Skeletal muscle tissue (tissue), 4 donors: ENCODE results near the gene PSME3. TPM values are rescaled to one million over a fixed set of nuclear protein-coding genes. Genes with fewer than 3 reads are reported as not detected.
A peak's percentile ranks its signal among the peaks of the same experiment; 100 is the strongest.
"Not testable (repeated sequence)": the region's sequence is repeated elsewhere in the genome, so short reads cannot be mapped to it uniquely, and the experiment has no call there.

Experiments used
- H3K27ac ChIP-seq: one replicate; pipeline ENCODE4 v1.7.0; 2013; ENCODE audit warnings: mild to moderate bottlenecking, low read depth, low read length, inconsistent platforms
- H3K27me3 ChIP-seq, 3 donors: one replicate each; pipeline ENCODE4 v1.7.0; 2013; ENCODE audit warnings: low read length in 3 of 3; ENCODE audit not compliant: control insufficient read depth in 3 of 3, insufficient read depth in 3 of 3
- H3K36me3 ChIP-seq, 3 donors: one replicate each; pipeline ENCODE4 v1.7.0; 2013; ENCODE audit warnings: low read length in 3 of 3; ENCODE audit not compliant: control insufficient read depth in 3 of 3, insufficient read depth in 3 of 3
- H3K4me1 ChIP-seq, 3 donors: one replicate each; pipeline ENCODE4 v1.7.0; 2013; ENCODE audit warnings: low read length in 3 of 3, mild to moderate bottlenecking in 3 of 3; ENCODE audit not compliant: control insufficient read depth in 3 of 3, insufficient read depth in 3 of 3
- H3K4me3 ChIP-seq, 3 donors: one replicate each; pipeline ENCODE4 v1.7.0; 2013; ENCODE audit warnings: low read length in 3 of 3
- H3K9ac ChIP-seq, 3 donors: one replicate each; pipeline ENCODE4 v1.7.0; 2013; ENCODE audit warnings: low read length in 3 of 3, mild to moderate bottlenecking in 3 of 3, moderate library complexity in 2 of 3, low read depth in 1 of 3
- H3K9me3 ChIP-seq, 3 donors: one replicate each; pipeline ENCODE4 v1.7.0; 2013; ENCODE audit warnings: low read length in 3 of 3; ENCODE audit not compliant: control insufficient read depth in 3 of 3
- total RNA-seq: library from RNA; depleted of rRNA; stranded (reverse); fragments of >200 nt; gene quantifications from one replicate; pipeline ENCODE4 v1.2.3, GENCODE V29; 2014
- donor health status: Osteomylitis.

The PSME3 gene
- total RNA-seq, 1 donor from 2014 or later: 31.8 TPM

DNA sequence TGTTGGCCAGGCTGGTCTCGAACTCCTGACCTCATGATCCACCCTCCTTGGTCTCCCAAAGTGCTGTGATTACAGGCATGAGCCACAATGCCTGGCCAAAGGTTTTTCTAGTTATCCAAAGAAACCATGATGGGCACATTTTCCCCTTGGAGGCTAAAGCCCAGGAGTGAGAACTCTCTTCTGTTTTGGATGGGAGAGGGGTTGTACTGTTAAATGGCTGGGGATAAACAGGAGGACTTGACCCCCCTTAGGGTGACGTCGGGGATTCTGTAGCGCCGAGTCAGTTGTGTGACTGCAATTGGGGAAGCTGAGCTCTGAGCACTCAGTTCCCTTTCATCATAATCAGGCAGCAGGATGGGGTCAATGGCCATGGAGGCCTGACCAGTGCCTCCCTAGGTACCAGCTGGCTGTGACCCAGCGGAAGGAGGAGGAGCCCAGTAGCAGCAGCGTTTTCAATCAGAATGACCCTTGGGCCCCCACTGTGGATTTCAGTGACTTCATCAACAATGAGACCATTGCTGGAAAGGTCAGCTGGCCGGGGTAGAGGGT, 21.9 kb downstream of the PSME3 start:
- peaks cover 3 to 23% (median 6%) of the 10 kb centered on the region in 3 donors for H3K27me3 ChIP-seq
- peaks cover 0 to 2% (median 0%) of the 10 kb centered on the region in 3 donors for H3K36me3 ChIP-seq
- H3K4me1 ChIP-seq: peaks cover 0 to 5% (median under 1%) of the 10 kb centered on the region in 3 donors
- H3K9me3 ChIP-seq: no peaks in the 10 kb centered on the region
- H3K9ac ChIP-seq: peak overlapping the region in 1 of 3 donors; percentile 12
- no peak overlapping the region for H3K4me3 ChIP-seq
- H3K27ac ChIP-seq: no peak overlapping the region

GRCh38 chr17:42856093-42856492, 22.9 kb downstream of the PSME3 start:
- not testable (repeated sequence) for H3K27ac ChIP-seq, H3K36me3 ChIP-seq, H3K9ac ChIP-seq, H3K4me3 ChIP-seq, H3K9me3 ChIP-seq, H3K4me1 ChIP-seq
- H3K27me3 ChIP-seq: peaks cover 2 to 23% (median 6%) of the 10 kb centered on the region in 3 donors

DNA sequence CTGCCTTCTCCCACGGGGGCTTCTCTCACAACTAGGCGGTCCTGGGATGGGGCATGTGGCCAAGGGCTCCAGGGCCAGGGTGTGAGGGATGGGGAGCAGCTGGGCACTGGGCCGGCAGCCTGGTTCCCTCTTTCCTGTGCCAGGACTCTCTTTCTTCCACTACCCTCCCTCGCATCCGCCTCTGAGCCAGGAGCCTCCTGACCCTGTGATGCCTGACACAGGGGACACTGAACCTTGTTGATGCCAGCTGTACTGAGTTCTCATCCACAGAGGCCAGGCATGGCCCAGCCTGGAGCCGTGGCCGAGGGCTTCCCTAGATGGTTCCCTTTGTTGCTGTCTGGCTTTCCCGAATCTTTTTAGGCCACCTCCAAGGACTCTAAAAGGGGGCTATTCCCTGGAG, 23.3 kb downstream of the PSME3 start:
- H3K27me3 ChIP-seq: peaks cover 0 to 23% (median 6%) of the 10 kb centered on the region in 3 donors
- H3K36me3 ChIP-seq, H3K4me1 ChIP-seq, H3K9me3 ChIP-seq, H3K27ac ChIP-seq, H3K9ac ChIP-seq, H3K4me3 ChIP-seq: not testable (repeated sequence)

GRCh38 chr17:42857389-42857788, 24.2 kb downstream of the PSME3 start:
- H3K27ac ChIP-seq: no peak overlapping the region
- H3K9ac ChIP-seq: no peak overlapping the region
- peaks cover 0 to 4% (median 0%) of the 10 kb centered on the region in 3 donors for H3K4me1 ChIP-seq
- no peaks in the 10 kb centered on the region for H3K9me3 ChIP-seq
- H3K36me3 ChIP-seq: peaks cover 0 to 2% (median 0%) of the 10 kb centered on the region in 3 donors
- H3K27me3 ChIP-seq: peaks cover 0 to 21% (median 4%) of the 10 kb centered on the region in 3 donors
- H3K4me3 ChIP-seq: no peak overlapping the region

GRCh38 chr17:42865638-42866094, 32.5 kb downstream of the PSME3 start:
- Histone ChIP-seq H3K27me3 (peaks cover 0 to 4% (median 3%) of the 10 kb centered on the region in 3 donors), H3K4me1 (peaks cover 0 to 3% (median 0%) of the 10 kb centered on the region in 3 donors), H3K9me3 (peaks cover 0 to 1% (median 1%) of the 10 kb centered on the region in 3 donors), H3K9ac (no peak overlapping the region), H3K27ac (no peak overlapping the region), H3K36me3 (peaks cover 0 to 2% (median 0%) of the 10 kb centered on the region in 3 donors), H3K4me3 (no peak overlapping the region)

DNA sequence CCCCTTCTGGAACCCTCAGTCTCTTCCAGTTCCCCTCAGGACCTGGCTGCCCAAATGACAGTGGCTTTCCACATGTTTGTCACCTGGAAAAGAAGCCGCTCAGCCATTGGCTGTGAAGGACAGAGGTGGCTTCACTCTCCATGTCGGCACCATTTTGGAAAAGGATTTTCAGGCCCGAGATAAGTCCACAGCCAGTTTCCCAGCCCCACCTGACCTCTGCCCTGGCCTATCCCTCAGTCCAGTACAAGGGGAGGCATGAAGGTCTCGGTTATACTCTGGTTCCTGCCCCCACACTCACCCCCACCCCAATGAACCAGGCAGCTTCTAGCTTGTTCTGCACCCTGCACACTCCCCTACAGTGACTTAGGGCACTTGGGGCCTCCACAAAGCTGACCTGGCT, 33.0 kb downstream of the PSME3 start:
- H3K27ac ChIP-seq: no peak overlapping the region
- peaks cover 0 to 2% (median 0%) of the 10 kb centered on the region in 3 donors for H3K36me3 ChIP-seq
- H3K4me3 ChIP-seq: no peak overlapping the region
- H3K27me3 ChIP-seq: peaks cover 0 to 4% (median 3%) of the 10 kb centered on the region in 3 donors
- H3K9me3 ChIP-seq: peaks cover 0 to 4% (median 2%) of the 10 kb centered on the region in 3 donors
- peaks cover 0 to 3% (median 0%) of the 10 kb centered on the region in 3 donors for H3K4me1 ChIP-seq
- H3K9ac ChIP-seq: no peak overlapping the region

DNA sequence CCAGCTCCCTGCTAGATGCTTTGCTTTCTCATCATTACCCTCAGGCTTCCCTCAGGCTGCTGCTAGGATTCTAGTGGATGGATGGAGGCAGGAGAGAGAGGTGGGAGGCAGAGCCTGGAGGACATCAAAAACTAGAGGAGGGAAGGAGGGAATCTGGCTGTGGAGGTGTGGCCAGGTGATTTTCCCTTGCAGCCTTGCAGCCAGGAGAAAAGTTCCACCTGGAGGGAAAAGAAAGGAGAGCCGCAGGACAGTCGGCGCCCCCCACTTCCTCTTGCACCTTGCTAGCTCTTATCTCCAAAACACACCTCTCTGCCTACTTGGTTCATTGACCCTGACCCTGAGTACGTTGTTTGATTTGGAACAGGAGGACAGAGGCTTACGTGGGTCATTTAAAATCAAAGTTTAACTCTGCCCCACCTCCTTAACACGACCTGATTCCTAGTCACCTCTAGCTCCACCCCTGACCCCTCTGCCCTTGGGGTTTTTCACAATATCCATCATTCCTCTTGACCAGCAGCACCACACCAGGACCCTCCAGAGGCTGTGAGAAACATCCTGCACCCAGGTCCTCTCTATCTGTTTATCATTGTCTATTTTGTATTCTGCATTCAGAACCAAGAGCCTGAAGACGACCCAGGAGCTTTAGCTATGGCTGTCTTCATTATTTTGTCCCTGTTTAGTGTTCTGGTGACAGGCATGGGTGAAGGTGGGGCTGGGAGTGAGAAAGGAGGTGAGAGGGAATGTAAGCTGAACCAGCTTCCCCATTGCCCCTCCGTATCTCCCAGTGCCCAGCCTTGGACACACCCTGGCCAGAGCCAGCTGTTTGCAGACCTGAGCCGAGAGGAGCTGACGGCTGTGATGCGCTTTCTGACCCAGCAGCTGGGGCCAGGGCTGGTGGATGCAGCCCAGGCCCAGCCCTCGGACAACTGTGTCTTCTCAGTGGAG, 33.7 kb downstream of the PSME3 start:
- Histone ChIP-seq H3K36me3 (peaks cover 0 to 2% (median 0%) of the 10 kb centered on the region in 3 donors), H3K4me3 (no peak overlapping the region), H3K9ac (no peak overlapping the region), H3K27me3 (peaks cover 0 to 4% (median 3%) of the 10 kb centered on the region in 3 donors), H3K9me3 (peaks cover 0 to 4% (median 2%) of the 10 kb centered on the region in 3 donors), H3K4me1 (peaks cover 0 to 3% (median 0%) of the 10 kb centered on the region in 3 donors), H3K27ac (no peak overlapping the region)

DNA sequence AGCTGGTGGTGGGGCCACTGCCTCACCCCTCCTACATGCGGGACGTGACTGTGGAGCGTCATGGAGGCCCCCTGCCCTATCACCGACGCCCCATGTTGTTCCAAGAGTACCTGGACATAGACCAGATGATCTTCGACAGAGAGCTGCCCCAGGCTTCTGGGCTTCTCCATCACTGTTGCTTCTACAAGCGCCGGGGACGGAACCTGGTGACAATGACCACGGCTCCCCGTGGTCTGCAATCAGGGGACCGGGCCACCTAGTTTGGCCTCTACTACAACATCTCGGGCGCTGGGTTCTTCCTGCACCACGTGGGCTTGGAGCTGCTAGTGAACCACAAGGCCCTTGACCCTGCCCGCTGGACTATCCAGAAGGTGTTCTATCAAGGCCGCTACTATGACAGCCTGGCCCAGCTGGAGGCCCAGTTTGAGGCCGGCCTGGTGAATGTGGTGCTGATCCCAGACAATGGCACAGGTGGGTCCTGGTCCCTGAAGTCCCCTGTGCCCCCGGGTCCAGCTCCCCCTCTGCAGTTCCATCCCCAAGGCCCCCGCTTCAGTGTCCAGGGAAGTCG, 34.6 kb downstream of the PSME3 start:
- not testable (repeated sequence) for H3K4me3 ChIP-seq, H3K27me3 ChIP-seq, H3K36me3 ChIP-seq, H3K9ac ChIP-seq, H3K27ac ChIP-seq, H3K4me1 ChIP-seq, H3K9me3 ChIP-seq

DNA sequence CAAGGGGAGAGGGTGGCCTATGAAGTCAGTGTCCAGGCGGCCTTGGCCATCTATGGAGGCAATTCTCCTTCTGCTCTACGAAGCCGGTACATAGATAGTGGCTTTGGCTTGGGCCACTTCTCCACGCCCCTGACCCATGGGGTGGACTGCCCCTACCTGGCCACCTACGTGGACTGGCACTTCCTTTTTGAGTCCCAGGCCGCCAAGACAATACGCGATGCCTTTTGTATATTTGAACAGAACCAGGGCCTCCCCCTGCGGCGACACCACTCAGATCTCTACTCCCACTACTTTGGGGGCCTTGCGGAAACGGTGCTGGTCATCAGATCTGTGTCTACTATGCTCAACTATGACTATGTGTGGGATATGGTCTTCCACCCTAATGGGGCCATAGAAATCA, 35.1 kb downstream of the PSME3 start:
- Histone ChIP-seq H3K9me3 (peaks cover 0 to 4% (median 2%) of the 10 kb centered on the region in 3 donors), H3K4me3 (no peak overlapping the region), H3K27me3 (peaks cover 0 to 4% (median 3%) of the 10 kb centered on the region in 3 donors), H3K9ac (no peak overlapping the region), H3K36me3 (peaks cover 0 to 2% (median 0%) of the 10 kb centered on the region in 3 donors), H3K4me1 (peaks cover 0 to 3% (median 0%) of the 10 kb centered on the region in 3 donors), H3K27ac (no peak overlapping the region)
